HEK293T (cell line): ENCODE results near the gene SEZ6L.

ENCODE experiments used
- ARNT ChIP-seq: fragments of 450-650 bp; IDR thresholded peaks from 2 replicates; pipeline ENCODE4 v1.6.1; 2017; ENCODE audit warnings: mild to moderate bottlenecking
- BHLHE40 ChIP-seq: fragments of 450-650 bp; IDR thresholded peaks from 2 replicates; pipeline ENCODE4 v1.6.1; 2016; ENCODE audit warnings: mild to moderate bottlenecking, moderate library complexity, borderline replicate concordance
- ELF4 ChIP-seq: fragments of 450-650 bp; IDR thresholded peaks from 2 replicates; pipeline ENCODE4 v1.6.1; 2017; ENCODE audit warnings: antibody characterized with exemption
- FOXA1 ChIP-seq: fragments of 450-650 bp; IDR thresholded peaks from 2 replicates; pipeline ENCODE4 v1.6.1; 2016; ENCODE audit warnings: mild to moderate bottlenecking
- FOXK2 ChIP-seq: fragments of 450-650 bp; IDR thresholded peaks from 2 replicates; pipeline ENCODE4 v1.6.1; 2016; ENCODE audit warnings: mild to moderate bottlenecking
- FOXM1 ChIP-seq: fragments of 450-650 bp; IDR thresholded peaks from 2 replicates; pipeline ENCODE4 v1.6.1; 2017; ENCODE audit warnings: mild to moderate bottlenecking, borderline replicate concordance
- L3MBTL2 ChIP-seq: fragments of 450-650 bp; conservative IDR thresholded peaks from 2 replicates; pipeline ENCODE4 v1.6.1; 2016; ENCODE audit warnings: mild to moderate bottlenecking
- LEF1 ChIP-seq: fragments of 450-650 bp; IDR thresholded peaks from 2 replicates; pipeline ENCODE4 v1.6.1; 2017; ENCODE audit warnings: mild to moderate bottlenecking, borderline replicate concordance
- NFRKB ChIP-seq: fragments of 450-650 bp; IDR thresholded peaks from 2 replicates; pipeline ENCODE4 v1.6.1; 2016; ENCODE audit warnings: mild to moderate bottlenecking, moderate library complexity
- SP1 ChIP-seq: fragments of 450-650 bp; IDR thresholded peaks from 2 replicates; pipeline ENCODE4 v1.6.1; 2017
- SUZ12 ChIP-seq: fragments of 450-650 bp; IDR thresholded peaks from 2 replicates; pipeline ENCODE4 v1.6.1; 2016; ENCODE audit warnings: mild to moderate bottlenecking
- TARDBP ChIP-seq: fragments of 450-650 bp; IDR thresholded peaks from 2 replicates; pipeline ENCODE4 v1.6.1; 2016
- ZNF384 ChIP-seq: fragments of 450-650 bp; IDR thresholded peaks from 2 replicates; pipeline ENCODE4 v1.6.1; 2016

GRCh38 chr22:26196657-26197056 is 27.4 kb downstream of the SEZ6L start:
- TF ChIP-seq FOXA1 (no peak), BHLHE40 (no peak), NFRKB (no peak), SP1 (no peak), SUZ12 (no peak), FOXM1 (no peak), FOXK2 (no peak), ZNF384 (no peak), LEF1 (no peak), ELF4 (no peak), L3MBTL2 (no peak), ARNT (no peak), TARDBP (no peak)
